ENCODE results near the gene PHF11. TPM values are rescaled to one million over a fixed set of nuclear protein-coding genes. Genes with fewer than 3 reads are reported as not detected.
A peak's percentile ranks its signal among the peaks of the same experiment; 100 is the strongest.

The PHF11 gene
- total RNA-seq (10 to 100 TPM; 40.4 to 46.1 TPM), polyA plus RNA-seq (10 to 100 TPM; 46.5 to 76.2 TPM)
- long read RNA-seq, donor 1, partial matches to known transcripts = 6 of 15 reads
- long read RNA-seq, donor 1, other reads (novel, unspliced or antisense) = 0 of 15 reads
- long read RNA-seq, donor 2, partial matches to known transcripts = 0 of 1 reads
- long read RNA-seq, donor 2, other reads (novel, unspliced or antisense) = 0 of 1 reads
- long read RNA-seq, donor 3, partial matches to known transcripts = 0 of 2 reads
- long read RNA-seq, donor 3, other reads (novel, unspliced or antisense) = 0 of 2 reads
- long read RNA-seq, donor 4 = 0 reads
- long read RNA-seq, donor 5, transcript PHF11-202 (10 exons, 1,359 nt) = major isoform, 5 of 14 reads
- long read RNA-seq, donor 5, partial matches to known transcripts = 0 of 14 reads
- long read RNA-seq, donor 5, other reads (novel, unspliced or antisense) = 0 of 14 reads

GRCh38 chr13:49495783-49496762 is at the start of gene PHF11:
TSS of gene PHF11 (plus strand) at chr13:49495953. CDS start at chr13:49496002, 49 bp downstream.
- peak within 1 kb of the TSS; percentile 67 for H3K4me3 ChIP-seq
- H3K4me1 ChIP-seq (ENCODE audit: control insufficient read depth in 5 of 5, insufficient read depth in 5 of 5, low read length in 5 of 5) = peaks cover 0 to 4% (median 0%) of the 10 kb centered on the region in 5 donors
- no peak for TF ChIP-seq CTCF (IDR thresholded peaks at IDR 0.05; ENCODE audit: control extremely low read depth, extremely low read depth)
- 3% methylated on average over 58 to 71 of the region's 71 CpGs for WGBS, 2 donors
- peak within 1 kb of the TSS; percentile 68 to 98 for H3K27ac ChIP-seq (ENCODE audit: low read depth in 1 of 2, low read length in 1 of 2)
- peaks cover 0 to 10% (median 1%) of the 10 kb centered on the region in 4 donors for H3K36me3 ChIP-seq (ENCODE audit: control insufficient read depth in 4 of 4, insufficient read depth in 4 of 4, low read length in 4 of 4)
- no peaks in the 10 kb centered on the region for H3K27me3 ChIP-seq (ENCODE audit: control insufficient read depth in 3 of 3, insufficient read depth in 3 of 3, low read length in 2 of 3)
- ATAC-seq (ENCODE audit: insufficient read depth, low FRiP score) (peak; percentile 87), DNase-seq (peak; percentile 82 to 87 (median 87))
- H3K9me3 ChIP-seq (ENCODE audit: control insufficient read depth in 4 of 4, insufficient read depth in 3 of 4, low read length in 3 of 4) = no peaks in the 10 kb centered on the region
- peak within 1 kb of the TSS; percentile 63 to 95 for H3K9ac ChIP-seq (ENCODE audit: insufficient read depth in 1 of 2, low read length in 2 of 2)

- Histone ChIP-seq H3K4me3 (no peak overlapping the region), H3K9ac (ENCODE audit: insufficient read depth in 1 of 2, low read length in 2 of 2) (no peak overlapping the region), H3K36me3 (ENCODE audit: control insufficient read depth in 4 of 4, insufficient read depth in 4 of 4, low read length in 4 of 4) (peaks cover 0 to 8% (median 1%) of the 10 kb centered on the region in 4 donors), H3K4me1 (ENCODE audit: control insufficient read depth in 5 of 5, insufficient read depth in 5 of 5, low read length in 5 of 5) (peaks cover 0 to 15% (median 5%) of the 10 kb centered on the region in 5 donors), H3K27ac (ENCODE audit: low read depth in 1 of 2, low read length in 1 of 2) (no peak overlapping the region), H3K9me3 (ENCODE audit: control insufficient read depth in 4 of 4, insufficient read depth in 3 of 4, low read length in 3 of 4) (no peaks in the 10 kb centered on the region), H3K27me3 (ENCODE audit: control insufficient read depth in 3 of 3, insufficient read depth in 3 of 3, low read length in 2 of 3) (no peaks in the 10 kb centered on the region)
- ATAC-seq (ENCODE audit: insufficient read depth, low FRiP score) (no peak), DNase-seq (no peak)
- no peak for TF ChIP-seq CTCF (IDR thresholded peaks at IDR 0.05; ENCODE audit: control extremely low read depth, extremely low read depth)
These were observed 49.3 kb upstream of the PHF11 start for GRCh38 chr13:49446473-49446872.

- peaks cover 0 to 9% (median 4%) of the 10 kb centered on the region in 5 donors for H3K4me1 ChIP-seq (ENCODE audit: control insufficient read depth in 5 of 5, insufficient read depth in 5 of 5, low read length in 5 of 5)
- peaks cover 0 to 6% (median under 1%) of the 10 kb centered on the region in 4 donors for H3K36me3 ChIP-seq (ENCODE audit: control insufficient read depth in 4 of 4, insufficient read depth in 4 of 4, low read length in 4 of 4)
- H3K4me3 ChIP-seq = no peak overlapping the region
- no peaks in the 10 kb centered on the region for H3K9me3 ChIP-seq (ENCODE audit: control insufficient read depth in 4 of 4, insufficient read depth in 3 of 4, low read length in 3 of 4)
- no peaks in the 10 kb centered on the region for H3K27me3 ChIP-seq (ENCODE audit: control insufficient read depth in 3 of 3, insufficient read depth in 3 of 3, low read length in 2 of 3)
- 99% methylated on average over 2 of the region's 2 CpGs for WGBS, 2 donors
- no peak for TF ChIP-seq CTCF (IDR thresholded peaks at IDR 0.05; ENCODE audit: control extremely low read depth, extremely low read depth)
- H3K9ac ChIP-seq (ENCODE audit: insufficient read depth in 1 of 2, low read length in 2 of 2) = no peak overlapping the region
- DNase-seq (no peak), ATAC-seq (ENCODE audit: insufficient read depth, low FRiP score) (no peak)
- no peak overlapping the region for H3K27ac ChIP-seq (ENCODE audit: low read depth in 1 of 2, low read length in 1 of 2)
These were observed 47.0 kb upstream of the PHF11 start for GRCh38 chr13:49448753-49449152.
